Renal pelvis (tissue), 4 donors: ENCODE data around the gene PNRC1. TPM values are rescaled to one million over a fixed set of nuclear protein-coding genes. Genes with fewer than 3 reads are reported as not detected.
"Not testable (repeated sequence)": the region's sequence is repeated elsewhere in the genome, so short reads cannot be mapped to it uniquely, and the experiment has no call there.

Experiments used
- DNase-seq: peaks from one replicate; pipeline ENCODE4 v3.0.0-alpha.2; 2013
- polyA plus RNA-seq, 3 donors: library from polyadenylated mRNA; unstranded; fragments of 120-200 nt; gene quantifications; one replicate each; pipeline ENCODE4 v1.2.1, GENCODE V29; 2013; ENCODE audit not compliant: insufficient read length in 3 of 3

PNRC1 gene
- polyA plus RNA-seq, 3 donors = 106 to 122 (median 110) TPM

- DNase-seq = no peak
These were observed 30.4 kb upstream of the PNRC1 start for GRCh38 chr6:89050155-89050554.

DNA sequence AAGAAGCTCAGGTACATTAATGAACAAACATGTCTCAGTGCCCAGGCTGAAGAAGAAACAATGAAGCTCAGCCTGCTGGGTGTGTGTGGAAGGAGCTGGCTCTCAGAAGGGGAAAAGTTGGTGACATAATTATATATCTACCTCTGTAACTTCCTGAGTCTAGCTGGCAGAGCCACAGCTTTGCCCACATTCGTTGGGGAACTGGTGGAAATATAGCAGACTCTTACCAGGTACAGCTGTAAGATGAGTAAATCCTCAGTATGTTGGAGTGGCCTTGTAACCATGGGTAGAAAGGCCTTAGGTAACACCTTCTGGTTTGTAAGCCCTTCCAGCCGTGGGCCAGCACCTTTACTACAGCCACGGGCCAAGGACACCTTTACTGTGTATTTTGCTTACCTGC is 29.9 kb upstream of the PNRC1 start:
- DNase-seq = no peak

GRCh38 chr6:89051676-89052075 is 28.9 kb upstream of the PNRC1 start:
- DNase-seq = no peak

DNA sequence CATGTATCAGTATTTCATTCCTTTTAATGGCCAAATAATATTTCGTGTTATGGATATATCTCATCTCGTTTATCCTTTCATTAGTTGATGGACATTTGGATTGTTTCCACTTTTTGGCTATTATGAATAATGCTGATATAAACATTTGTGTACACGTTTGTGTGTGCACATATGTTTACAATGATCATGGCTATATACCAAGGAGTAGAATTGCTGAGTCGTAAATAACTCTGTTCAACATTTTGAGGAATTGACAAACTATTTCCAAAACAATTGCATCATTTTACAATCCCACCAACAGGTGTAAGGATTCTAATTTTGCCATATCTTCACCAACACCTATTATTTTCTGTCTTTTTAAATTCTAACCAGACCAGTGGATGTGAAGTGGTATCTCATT is 26.3 kb upstream of the PNRC1 start:
- no peak for DNase-seq

- DNase-seq = no peak
These were observed 22.8 kb upstream of the PNRC1 start for GRCh38 chr6:89057759-89058158.

- no peak for DNase-seq
These were observed 21.9 kb upstream of the PNRC1 start for GRCh38 chr6:89058627-89059026.

DNA sequence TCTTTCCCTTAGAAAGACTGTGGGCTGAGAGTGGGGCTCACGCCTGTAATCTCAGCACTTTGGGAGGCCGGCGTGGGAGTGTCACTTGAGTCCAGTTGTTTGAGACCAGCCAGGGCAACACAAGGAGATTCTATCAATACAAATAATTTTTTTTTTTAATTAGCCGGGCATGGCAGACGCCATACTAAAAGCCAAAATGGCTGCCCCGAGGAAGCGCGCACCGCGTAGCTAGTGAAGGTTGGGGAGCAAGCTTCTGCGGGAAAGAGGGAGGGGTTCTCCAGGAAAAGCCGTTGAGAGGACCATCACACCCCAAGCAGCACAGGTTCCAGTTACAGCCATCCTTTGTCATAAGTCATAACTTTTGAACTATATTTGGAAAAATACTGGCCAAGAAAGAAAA is 21.3 kb upstream of the PNRC1 start:
- no peak for DNase-seq

DNA sequence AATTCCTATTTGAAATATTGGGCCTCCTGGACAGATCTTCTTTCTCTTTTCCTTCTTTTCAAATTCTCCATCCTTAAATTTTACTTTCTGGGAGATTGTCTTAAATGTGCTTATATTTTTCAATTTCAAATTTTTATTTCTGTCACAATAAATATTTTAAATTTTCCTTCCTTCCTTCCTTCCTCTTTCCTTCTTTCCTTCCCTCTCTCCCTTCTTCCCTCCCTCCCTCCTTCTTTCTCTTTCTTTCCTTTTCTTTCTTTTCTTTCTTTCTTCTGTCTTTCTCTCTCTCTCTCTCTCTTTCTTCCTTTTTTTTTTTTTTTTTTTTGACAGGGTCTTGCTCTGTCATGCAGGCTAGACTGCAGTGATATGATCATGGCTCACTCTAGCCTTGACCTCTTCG is 16.7 kb upstream of the PNRC1 start:
- no peak for DNase-seq

- DNase-seq = not testable (repeated sequence)
These were observed 15.6 kb upstream of the PNRC1 start for GRCh38 chr6:89064931-89065330.

DNA sequence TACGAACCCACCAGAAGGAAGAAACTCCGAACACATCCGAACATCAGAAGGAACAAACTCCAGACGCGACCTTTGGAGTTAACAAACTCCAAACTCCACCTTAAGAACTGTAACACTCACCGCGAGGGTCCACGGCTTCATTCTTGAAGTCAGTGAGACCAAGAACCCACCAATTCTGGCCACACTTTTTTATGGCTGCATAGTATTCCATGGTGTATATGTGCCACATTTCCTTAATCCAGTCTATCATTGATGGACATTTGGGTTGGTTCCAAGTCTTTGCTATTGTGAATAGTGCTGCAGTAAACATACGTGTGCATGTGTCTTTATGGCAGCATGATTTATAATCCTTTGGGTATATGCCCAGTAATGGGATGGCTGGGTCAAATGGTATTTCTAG is 14.4 kb upstream of the PNRC1 start:
- DNase-seq = not testable (repeated sequence)

GRCh38 chr6:89066940-89067646 is 13.5 kb upstream of the PNRC1 start:
- DNase-seq = no peak

DNA sequence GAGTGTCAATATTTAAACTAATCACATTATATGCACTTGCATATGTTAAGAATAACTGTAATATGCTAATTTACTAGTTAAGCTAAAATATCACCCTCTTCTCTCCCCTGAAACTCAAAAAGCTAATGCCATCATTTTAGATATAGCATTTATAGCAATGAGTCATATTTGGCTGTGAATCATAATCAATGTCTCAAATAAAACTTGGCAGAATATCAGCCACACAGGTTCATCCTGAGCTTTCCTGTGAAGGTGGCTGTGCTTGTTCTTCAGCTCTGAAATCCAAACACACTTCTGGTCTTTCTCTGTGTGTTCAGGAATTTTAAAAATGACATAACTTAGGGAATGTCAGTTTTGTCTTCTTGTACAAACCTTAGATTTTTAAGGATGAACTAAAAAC is 12.8 kb upstream of the PNRC1 start:
- no peak for DNase-seq

- no peak for DNase-seq
These were observed 11.9 kb upstream of the PNRC1 start for GRCh38 chr6:89068695-89069094.

- no peak for DNase-seq
These were observed 10.9 kb upstream of the PNRC1 start for GRCh38 chr6:89069536-89070163.

GRCh38 chr6:89071036-89071435 is 9.5 kb upstream of the PNRC1 start:
- DNase-seq = no peak

DNA sequence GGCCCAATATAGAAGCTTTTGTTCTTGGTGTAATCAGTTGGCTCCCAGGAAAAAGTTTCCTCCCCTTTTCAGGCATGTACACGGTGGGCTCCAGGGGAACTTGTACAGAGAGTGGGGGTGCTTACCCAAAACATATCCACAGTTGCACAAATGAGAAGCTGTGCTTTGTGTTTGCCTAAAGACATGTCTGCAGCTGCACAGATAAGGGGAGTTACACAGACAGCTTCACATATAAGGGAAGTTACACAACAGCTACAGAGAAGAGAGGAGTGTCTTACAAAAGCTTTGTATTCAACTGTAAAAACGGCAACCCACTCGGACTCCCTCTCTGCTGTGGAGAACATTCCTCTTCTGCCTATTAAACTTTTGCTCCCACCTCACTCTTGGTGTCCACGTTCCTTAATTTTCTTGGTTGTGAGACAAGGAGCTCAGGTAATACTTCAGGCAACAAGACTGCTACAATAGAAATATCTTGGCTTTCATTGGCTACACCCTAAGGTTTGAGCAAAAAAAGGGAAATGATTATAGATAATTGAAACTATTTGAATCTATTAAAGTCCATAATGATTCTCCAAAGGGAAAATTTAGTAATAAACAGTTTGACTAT is 7.4 kb upstream of the PNRC1 start:
- DNase-seq = no peak

DNA sequence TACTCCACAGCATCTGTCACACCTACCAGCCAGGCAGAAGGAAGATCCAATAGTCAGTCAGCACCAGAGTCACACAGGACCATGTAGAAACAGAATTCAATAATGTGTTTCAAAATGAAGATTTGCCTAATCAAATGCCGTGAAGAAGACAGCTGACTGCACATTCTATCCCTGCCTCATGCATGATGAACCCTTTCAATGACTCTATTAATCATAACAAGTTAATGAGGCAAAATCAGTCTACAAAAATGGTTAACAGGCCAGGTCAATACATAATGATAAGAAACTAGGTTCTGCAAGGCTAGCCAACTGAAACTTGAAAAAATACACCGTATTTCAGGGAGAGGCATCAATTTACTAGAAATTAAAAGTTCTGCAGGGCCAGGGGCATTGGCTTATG is 6.7 kb upstream of the PNRC1 start:
- DNase-seq = no peak

GRCh38 chr6:89079511-89080234 is 878 bp upstream of the PNRC1 start:
- DNase-seq = peak; percentile 74

- DNase-seq = no peak
These were observed 525 bp downstream of the PNRC1 start for GRCh38 chr6:89081129-89081422.

DNA sequence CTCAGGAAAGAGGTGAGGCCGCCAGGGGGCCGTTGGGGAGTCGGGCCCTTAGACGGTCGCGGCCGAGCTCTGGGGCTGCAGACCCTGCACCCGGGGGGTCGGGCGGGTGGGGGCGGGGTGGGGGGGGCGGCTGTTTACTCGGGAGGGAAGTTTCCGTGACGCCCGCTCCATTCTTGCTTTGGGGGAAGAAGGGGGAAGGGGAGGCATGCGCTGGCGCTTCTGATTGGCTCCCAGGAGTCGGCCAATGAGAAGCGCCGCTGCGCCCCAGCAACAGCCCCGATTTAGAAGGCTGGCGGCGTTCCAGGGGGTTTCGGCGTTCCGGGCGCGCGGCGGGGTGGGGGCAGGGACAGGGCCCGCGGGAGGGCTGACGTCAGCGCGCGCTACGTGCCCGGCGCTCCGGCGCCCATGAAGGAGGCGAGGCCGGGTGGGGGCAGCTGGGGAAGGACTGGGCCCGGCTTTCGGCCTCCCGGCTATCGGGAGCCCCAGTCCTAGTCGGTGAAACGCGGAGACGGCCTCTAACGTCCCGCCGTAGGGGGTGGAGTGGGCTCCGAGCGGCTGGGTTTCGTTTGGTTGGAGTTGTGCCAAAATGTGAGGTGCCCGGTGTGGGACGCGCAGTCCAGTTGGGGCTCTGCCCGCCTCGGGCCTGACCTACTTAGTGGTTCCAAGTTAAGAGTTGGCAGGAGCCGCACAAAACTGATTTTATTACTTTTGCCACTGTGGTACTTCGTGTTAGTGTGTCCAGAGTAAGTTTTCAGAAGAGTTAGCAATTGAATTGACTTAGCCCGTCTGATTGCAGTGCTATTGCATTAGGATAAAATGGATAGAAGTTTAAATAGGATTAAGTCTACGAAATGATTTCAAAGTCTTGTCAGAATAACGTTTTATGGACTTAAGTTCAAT is 1.1 kb downstream of the PNRC1 start:
- peak; percentile 98 for DNase-seq

- DNase-seq = peak; percentile 24
These were observed 1.9 kb downstream of the PNRC1 start for GRCh38 chr6:89082486-89082891.

DNA sequence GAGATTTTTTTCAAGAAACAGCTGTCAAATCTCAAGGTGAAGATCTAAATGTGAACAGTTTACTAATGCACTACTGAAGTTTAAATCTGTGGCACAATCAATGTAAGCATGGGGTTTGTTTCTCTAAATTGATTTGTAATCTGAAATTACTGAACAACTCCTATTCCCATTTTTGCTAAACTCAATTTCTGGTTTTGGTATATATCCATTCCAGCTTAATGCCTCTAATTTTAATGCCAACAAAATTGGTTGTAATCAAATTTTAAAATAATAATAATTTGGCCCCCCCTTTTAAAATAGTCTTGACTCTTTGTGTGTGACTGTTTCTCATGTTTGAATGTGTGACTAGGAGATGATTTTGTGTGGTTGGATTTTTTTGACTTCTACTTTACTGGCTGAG is 4.0 kb downstream of the PNRC1 start:
- DNase-seq = no peak
